Left colon (tissue), 2 donors: ENCODE results near the gene ZDHHC22. TPM values are rescaled to one million over a fixed set of nuclear protein-coding genes. Genes with fewer than 3 reads are reported as not detected.

ENCODE experiments used
- ATAC-seq: fragments of 200-7000 bp; cut with Tn5 transposase; one replicate; pipeline ENCODE4 v1.9.1; 2020; ENCODE audit warnings: mild to moderate bottlenecking, moderate library complexity
- DNase-seq, 2 donors: peaks; one replicate each; pipeline ENCODE4 v3.0.0-alpha.2; 2020
- intact Hi-C, 2 donors: fragments of 100-400 bp; cut with DNase I in 1 of 2; cut with micrococcal nuclease in 1 of 2; formaldehyde crosslinking; loops; one replicate each; pipeline versions ENCODE4 v1.11.2 to v1.14.0; 2022; cut with DNase I, micrococcal nuclease
- total RNA-seq, 2 donors: library from RNA; stranded (reverse); fragmentation: NEBNext Ultra II Directional; extraction: Animal tissue kit (Norgen Biotek cat#: 25700); gene quantifications; one replicate each; pipeline ENCODE4 v1.2.1, GENCODE V29; 2021
- donor health status: DM: no; HTN: no; CAD: no.
- donor health status: DM: yes; HTN: yes; CAD: no.

The ZDHHC22 gene
- total RNA-seq, 2 donors from 2014 or later: not detected

- intact Hi-C loops: no loop called here
- ATAC-seq: peak; percentile 91
- DNase-seq: peak in 1 of 2 donors; percentile 59
Measured at GRCh38 chr14:77133720-77134338, 7.8 kb downstream of the ZDHHC22 start.

- ATAC-seq (no peak), DNase-seq (no peak)
- intact Hi-C loops: no loop called here
Measured at GRCh38 chr14:77131871-77132486, 9.6 kb downstream of the ZDHHC22 start.

GRCh38 chr14:77131206-77131605, 10.4 kb downstream of the ZDHHC22 start:
- intact Hi-C loops: no loop called here
- DNase-seq (no peak), ATAC-seq (no peak)

GRCh38 chr14:77130386-77130785, 11.2 kb downstream of the ZDHHC22 start:
- intact Hi-C loops: no loop called here
- ATAC-seq (no peak), DNase-seq (no peak)

GRCh38 chr14:77128414-77128891, 13.1 kb downstream of the ZDHHC22 start:
- intact Hi-C loops: no loop called here
- ATAC-seq: no peak
- DNase-seq: no peak

- intact Hi-C loops: no loop called here
- ATAC-seq: no peak
- DNase-seq: no peak
Measured at GRCh38 chr14:77126461-77126990, 15.1 kb downstream of the ZDHHC22 start.

- DNase-seq (no peak), ATAC-seq (no peak)
- intact Hi-C loops: no loop called here
Measured at GRCh38 chr14:77125823-77126325, 15.7 kb downstream of the ZDHHC22 start.

- intact Hi-C loops: no loop called here
- DNase-seq: no peak
Measured at GRCh38 chr14:77125281-77125801, 16.2 kb downstream of the ZDHHC22 start.

GRCh38 chr14:77124345-77125280, 17.0 kb downstream of the ZDHHC22 start:
- DNase-seq (peak in 1 of 2 donors; percentile 71), ATAC-seq (peak; percentile 40)
- intact Hi-C loops: no loop called here

More at GRCh38 chr14:77125281-77125801, 16.2 kb downstream of the ZDHHC22 start:
- no peak for ATAC-seq

GRCh38 chr14:77123381-77124325, 17.9 kb downstream of the ZDHHC22 start:
- intact Hi-C loops: no loop called here
- DNase-seq (peak; percentile 93 to 97), ATAC-seq (peak; percentile 91)

GRCh38 chr14:77122526-77123125, 19.0 kb downstream of the ZDHHC22 start:
- intact Hi-C loops: no loop called here
- DNase-seq: no peak
- no peak for ATAC-seq

- DNase-seq (peak; percentile 52 to 57), ATAC-seq (peak; percentile 14)
- intact Hi-C loops: no loop called here
Measured at GRCh38 chr14:77120771-77121743, 20.5 kb downstream of the ZDHHC22 start.

- intact Hi-C loops: no loop called here
- DNase-seq (no peak), ATAC-seq (no peak)
Measured at GRCh38 chr14:77119851-77120250, 21.7 kb downstream of the ZDHHC22 start.

- intact Hi-C loops: no loop called here
- ATAC-seq: no peak
- no peak for DNase-seq
Measured at GRCh38 chr14:77116172-77116817, 25.3 kb downstream of the ZDHHC22 start.

- no peak for ATAC-seq
- intact Hi-C loops: no loop called here
Measured at GRCh38 chr14:77114609-77115008, 27.0 kb downstream of the ZDHHC22 start.

GRCh38 chr14:77113644-77114043, 27.9 kb downstream of the ZDHHC22 start:
- DNase-seq: no peak
- intact Hi-C loops: no loop called here
- peak; percentile 72 for ATAC-seq

More at GRCh38 chr14:77114609-77115008, 27.0 kb downstream of the ZDHHC22 start:
- no peak for DNase-seq
